AG04449 (cell line): ENCODE data around the gene MX2.

Source experiments
- CTCF ChIA-PET: fragments of 350-600 bp; formaldehyde crosslinking; extraction: SDS; loops from one replicate; lab custom pipeline; 2021; ENCODE audit warnings: antibody characterized with exemption; lab: Yijun Ruan, JAX
- POLR2A ChIA-PET: fragments of 400-600, 350-600 bp; formaldehyde crosslinking; extraction: SDS; loops from one replicate; lab custom pipeline; 2020; ENCODE audit warnings: antibody characterized with exemption, inconsistent platforms; lab: Yijun Ruan, JAX
- DNase-seq: peaks from one replicate; pipeline ENCODE4 v3.0.0-alpha.2; 2010; ENCODE audit warnings: low read depth, low spot score
- H3K4me3 ChIP-seq: 2 replicates; pipeline ENCODE4 v1.5.1; 2011; ENCODE audit warnings: low read depth, mild to moderate bottlenecking, control low read depth, low read length
- TF ChIP-seq, protein P1 (sequence below): IDR thresholded peaks from one replicate; pipeline ENCODE4 v1.5.1; 2011; ENCODE audit warnings: mild to moderate bottlenecking, moderate library complexity, low read length, control low read depth, inconsistent platforms; ENCODE audit not compliant: insufficient read depth; ENCODE audit errors: missing control alignments

Gene MX2

DNA sequence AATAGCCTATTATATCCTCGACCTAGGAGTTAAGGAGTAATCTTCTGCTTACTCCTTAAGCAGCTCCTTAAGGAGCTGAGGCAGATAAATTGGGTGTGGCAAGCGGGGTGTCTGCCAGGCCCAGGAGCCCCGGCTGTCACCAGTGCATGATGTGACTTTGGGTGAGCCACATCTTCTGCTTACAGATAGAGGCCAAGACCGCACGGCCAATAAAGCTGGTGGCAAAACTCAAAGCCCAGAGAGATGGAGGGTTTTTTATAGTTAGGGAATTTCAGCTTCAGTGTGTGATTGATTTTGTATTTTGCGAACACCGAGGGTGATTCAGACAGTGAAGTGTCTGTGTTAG is 9.8 kb downstream of the MX2 start:
- TF ChIP-seq, protein P1, sequence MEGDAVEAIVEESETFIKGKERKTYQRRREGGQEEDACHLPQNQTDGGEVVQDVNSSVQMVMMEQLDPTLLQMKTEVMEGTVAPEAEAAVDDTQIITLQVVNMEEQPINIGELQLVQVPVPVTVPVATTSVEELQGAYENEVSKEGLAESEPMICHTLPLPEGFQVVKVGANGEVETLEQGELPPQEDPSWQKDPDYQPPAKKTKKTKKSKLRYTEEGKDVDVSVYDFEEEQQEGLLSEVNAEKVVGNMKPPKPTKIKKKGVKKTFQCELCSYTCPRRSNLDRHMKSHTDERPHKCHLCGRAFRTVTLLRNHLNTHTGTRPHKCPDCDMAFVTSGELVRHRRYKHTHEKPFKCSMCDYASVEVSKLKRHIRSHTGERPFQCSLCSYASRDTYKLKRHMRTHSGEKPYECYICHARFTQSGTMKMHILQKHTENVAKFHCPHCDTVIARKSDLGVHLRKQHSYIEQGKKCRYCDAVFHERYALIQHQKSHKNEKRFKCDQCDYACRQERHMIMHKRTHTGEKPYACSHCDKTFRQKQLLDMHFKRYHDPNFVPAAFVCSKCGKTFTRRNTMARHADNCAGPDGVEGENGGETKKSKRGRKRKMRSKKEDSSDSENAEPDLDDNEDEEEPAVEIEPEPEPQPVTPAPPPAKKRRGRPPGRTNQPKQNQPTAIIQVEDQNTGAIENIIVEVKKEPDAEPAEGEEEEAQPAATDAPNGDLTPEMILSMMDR = no peak
- no peak for DNase-seq
- POLR2A ChIA-PET = no interaction called here
- no peak overlapping the region for H3K4me3 ChIP-seq
- CTCF ChIA-PET = no interaction called here

DNA sequence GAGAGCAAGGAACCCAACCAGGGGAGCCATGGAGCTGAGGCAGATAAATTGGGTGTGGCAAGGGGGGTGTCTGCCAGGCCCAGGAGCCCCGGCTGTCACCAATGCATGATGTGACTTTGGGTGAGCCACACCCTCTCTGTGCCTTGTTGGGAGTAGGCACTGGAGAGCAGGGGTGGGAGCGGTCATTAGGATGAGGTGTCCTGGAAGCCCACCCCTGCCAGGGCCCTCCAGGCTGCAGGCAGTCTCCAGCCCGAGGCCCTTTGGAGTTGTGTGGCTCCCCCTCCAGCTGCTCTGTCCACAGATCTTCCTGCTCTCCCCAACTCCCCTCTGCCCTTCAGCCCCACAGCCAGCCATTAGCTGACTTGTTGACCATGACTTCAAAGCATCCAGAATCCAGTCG is 11.4 kb downstream of the MX2 start:
- TF ChIP-seq, protein P1 = no peak
- POLR2A ChIA-PET = no interaction called here
- CTCF ChIA-PET = no interaction called here
- DNase-seq = no peak
- H3K4me3 ChIP-seq = no peak overlapping the region

DNA sequence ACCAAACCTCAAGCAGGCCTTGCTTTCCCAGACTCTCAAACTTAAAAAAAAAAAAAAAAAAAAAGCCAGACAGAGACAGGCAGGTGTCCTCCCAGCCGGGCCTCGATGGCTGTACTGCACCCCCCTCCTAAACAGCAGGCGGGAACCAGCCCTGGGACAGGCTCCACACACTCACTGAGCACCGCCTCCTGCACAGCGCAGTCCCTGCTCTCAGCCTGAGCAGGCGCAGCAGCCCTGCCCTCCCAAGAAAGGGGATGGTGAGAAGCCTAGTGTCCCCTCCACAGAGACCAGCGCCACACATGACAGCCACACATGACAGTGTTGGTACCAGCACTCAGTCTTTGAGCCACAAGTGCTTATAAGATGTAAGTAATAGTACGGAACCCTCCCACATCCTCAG is 11.9 kb downstream of the MX2 start:
- POLR2A ChIA-PET = no interaction called here
- DNase-seq = no peak

DNA sequence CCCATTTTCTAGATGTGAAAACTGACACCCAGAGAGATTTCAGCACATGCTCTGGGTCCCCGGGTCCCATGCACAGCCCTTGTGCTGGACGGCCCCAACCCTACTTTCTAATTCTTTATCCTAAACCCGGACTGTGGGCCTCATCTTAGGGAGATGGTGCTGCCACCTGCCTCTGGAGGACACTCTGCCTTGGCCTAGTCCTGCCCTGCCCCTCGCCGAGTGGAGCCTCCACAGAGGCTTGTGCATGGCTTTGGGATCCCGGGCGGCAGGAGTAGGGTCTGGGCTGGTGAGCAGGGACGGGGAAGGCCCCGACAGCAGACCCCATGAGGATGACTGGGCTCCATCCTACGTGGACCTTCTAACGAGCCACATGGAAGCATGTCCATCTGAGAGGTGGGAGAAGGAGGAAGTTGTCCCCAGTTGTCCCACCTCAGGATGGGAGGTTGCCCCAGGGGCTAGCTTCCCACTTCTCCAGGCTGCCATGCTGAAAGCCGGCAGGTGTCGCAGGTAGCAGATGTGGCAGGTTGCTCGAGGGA is 12.4 kb downstream of the MX2 start:
- POLR2A ChIA-PET = no interaction called here
- CTCF ChIA-PET = no interaction called here
- TF ChIP-seq, protein P1 = no peak
- DNase-seq = no peak
- H3K4me3 ChIP-seq = no peak overlapping the region

More for the DNA sequence above, 11.9 kb downstream of the MX2 start:
- TF ChIP-seq, protein P1 = no peak
- H3K4me3 ChIP-seq = no peak overlapping the region
- CTCF ChIA-PET = no interaction called here

DNA sequence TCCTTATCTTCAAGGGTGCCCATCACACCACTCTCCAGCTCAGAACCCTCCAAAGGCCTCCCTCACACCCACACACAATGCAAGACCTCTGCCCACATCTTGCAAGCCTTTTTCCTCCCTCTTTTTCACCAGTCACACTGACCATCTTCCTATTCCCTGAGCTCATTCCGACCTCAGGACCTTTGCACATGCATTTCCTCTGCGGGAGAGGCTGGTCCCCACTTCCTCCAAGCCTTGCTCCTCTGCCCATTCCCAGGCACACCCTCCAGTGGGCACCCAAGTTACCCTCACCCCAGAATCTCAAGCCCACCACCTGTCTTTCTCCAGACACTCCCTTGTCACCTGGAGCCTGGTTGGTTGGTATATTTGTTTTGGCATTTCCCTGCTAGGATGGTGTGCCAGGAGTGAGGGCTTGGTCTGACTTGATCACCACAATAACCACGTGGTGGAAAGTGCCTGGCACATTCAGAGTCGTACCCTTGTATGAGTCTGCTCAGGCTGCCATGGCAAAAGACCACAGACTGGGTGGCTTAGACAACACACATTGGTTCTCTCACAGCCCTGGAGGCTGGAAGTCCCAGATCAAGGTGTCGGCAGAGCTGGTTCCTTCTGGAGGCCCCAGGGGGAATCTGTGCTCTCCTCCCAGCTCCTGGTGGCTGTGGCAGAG is 13.2 kb downstream of the MX2 start:
- ChIA-PET POLR2A (no interaction called here), CTCF (no interaction called here)
- TF ChIP-seq, protein P1 = no peak

DNA sequence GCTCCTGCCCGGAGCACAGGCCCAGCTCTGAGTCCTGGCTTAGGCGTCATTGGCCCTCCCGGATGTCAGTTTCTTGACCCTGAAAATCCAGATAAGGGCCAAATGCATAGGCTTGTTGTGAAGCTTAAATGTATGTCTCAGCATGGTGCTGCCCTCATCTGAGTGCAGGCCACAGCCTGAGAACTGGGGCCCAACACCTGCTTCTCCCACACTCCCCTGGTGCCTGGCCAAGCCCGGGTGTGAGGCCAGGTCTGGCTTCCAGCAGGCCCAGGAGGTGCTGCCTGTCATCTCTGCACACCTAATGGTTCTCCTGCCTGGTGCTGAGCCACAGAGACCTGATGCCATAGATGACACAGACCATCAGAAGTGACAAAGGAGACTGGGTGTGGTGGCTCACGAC is 14.0 kb downstream of the MX2 start:
- no peak overlapping the region for H3K4me3 ChIP-seq
- CTCF ChIA-PET = no interaction called here
- DNase-seq = no peak
- POLR2A ChIA-PET = no interaction called here
- TF ChIP-seq, protein P1 = no peak

More for the DNA sequence above, 13.2 kb downstream of the MX2 start:
- no peak for DNase-seq
- no peak overlapping the region for H3K4me3 ChIP-seq
